Measurements from ENCODE around the gene GSKIP.

GRCh38 chr14:96380735-96381134 lies 17.4 kb downstream of the GSKIP start:
- TF ChIP-seq, protein P1, sequence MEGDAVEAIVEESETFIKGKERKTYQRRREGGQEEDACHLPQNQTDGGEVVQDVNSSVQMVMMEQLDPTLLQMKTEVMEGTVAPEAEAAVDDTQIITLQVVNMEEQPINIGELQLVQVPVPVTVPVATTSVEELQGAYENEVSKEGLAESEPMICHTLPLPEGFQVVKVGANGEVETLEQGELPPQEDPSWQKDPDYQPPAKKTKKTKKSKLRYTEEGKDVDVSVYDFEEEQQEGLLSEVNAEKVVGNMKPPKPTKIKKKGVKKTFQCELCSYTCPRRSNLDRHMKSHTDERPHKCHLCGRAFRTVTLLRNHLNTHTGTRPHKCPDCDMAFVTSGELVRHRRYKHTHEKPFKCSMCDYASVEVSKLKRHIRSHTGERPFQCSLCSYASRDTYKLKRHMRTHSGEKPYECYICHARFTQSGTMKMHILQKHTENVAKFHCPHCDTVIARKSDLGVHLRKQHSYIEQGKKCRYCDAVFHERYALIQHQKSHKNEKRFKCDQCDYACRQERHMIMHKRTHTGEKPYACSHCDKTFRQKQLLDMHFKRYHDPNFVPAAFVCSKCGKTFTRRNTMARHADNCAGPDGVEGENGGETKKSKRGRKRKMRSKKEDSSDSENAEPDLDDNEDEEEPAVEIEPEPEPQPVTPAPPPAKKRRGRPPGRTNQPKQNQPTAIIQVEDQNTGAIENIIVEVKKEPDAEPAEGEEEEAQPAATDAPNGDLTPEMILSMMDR (IDR thresholded peaks at IDR 0.05), result no peak
- no peak for TF ChIP-seq POLR2A (IDR thresholded peaks at IDR 0.05)

Data from uterus (tissue), 2 donors.